NCI-H1105 treated with DMSO at 0.1 percent for 48 hours (cell line): ENCODE data around the gene FNDC3B.
"Not testable (repeated sequence)": the region's sequence is repeated elsewhere in the genome, so short reads cannot be mapped to it uniquely, and the experiment has no call there.

Experiments used
- DNase-seq: peaks from one replicate; lab custom pipeline; 2025; lab: John Stamatoyannopoulos, UW

The FNDC3B gene

GRCh38 chr3:172039436-172040077, at the start of gene FNDC3B:
FNDC3B (plus strand) TSS chr3:172039578; CDS start chr3:172112480, 72,902 bp downstream.
- peak; percentile 98 for DNase-seq

DNA sequence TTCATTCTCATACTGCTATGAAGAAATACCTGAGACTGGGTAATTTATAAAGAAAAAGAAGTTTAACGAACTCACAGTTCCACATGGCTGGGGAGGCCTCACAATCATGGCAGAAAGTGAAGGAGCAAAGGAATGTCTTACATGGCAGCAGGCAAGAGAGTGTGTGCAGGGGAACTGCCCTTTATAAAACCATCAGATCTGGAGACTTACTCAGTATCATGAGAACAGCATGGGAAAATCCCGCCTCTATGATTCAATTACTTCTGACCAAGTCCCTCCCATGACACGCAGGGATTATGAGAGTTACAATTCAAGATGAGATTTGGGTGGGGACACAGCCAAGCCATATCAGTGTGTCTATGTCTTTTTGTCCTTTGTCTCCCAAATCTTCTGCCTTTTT, 49.1 kb upstream of the FNDC3B start:
- not testable (repeated sequence) for DNase-seq

DNA sequence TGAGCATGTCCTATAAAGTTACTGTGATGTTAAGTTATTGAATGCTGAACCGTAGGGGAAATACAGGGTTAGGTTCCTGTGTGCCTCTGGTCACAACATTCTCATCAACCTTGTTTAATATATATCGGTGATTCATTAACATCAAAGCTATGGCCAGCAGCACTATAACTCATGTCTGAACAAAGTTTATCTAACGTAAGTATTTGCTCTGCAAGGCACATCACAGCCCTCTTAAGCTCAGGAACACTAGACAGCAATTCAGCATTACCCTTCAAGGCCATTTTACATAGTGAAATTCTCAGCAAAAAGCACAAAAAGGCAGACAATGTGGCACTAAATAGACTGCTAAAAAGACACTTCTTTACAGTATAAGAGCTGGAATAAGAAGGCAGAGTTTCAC, 48.2 kb upstream of the FNDC3B start:
- DNase-seq, result no peak

GRCh38 chr3:171994646-171995428, 44.5 kb upstream of the FNDC3B start:
- no peak for DNase-seq

DNA sequence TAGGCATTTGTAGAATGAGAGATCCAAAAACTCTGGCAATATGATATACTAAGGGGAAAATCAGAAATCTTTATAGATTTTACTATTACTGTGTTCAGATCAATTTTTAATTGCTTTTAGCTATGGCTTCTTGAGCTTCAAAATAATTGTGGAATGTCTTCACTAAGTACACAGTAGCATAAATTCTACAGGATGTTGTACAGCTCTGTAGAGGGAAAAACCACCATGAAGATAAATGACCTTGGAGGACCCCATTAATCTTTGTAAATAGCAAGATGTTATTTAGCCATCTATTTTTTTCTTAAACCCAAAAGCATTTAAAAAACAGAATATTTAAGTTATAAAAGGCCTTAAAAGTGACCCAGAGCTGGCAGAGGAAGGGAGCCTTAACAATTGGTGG, 43.9 kb upstream of the FNDC3B start:
- DNase-seq, result no peak

DNA sequence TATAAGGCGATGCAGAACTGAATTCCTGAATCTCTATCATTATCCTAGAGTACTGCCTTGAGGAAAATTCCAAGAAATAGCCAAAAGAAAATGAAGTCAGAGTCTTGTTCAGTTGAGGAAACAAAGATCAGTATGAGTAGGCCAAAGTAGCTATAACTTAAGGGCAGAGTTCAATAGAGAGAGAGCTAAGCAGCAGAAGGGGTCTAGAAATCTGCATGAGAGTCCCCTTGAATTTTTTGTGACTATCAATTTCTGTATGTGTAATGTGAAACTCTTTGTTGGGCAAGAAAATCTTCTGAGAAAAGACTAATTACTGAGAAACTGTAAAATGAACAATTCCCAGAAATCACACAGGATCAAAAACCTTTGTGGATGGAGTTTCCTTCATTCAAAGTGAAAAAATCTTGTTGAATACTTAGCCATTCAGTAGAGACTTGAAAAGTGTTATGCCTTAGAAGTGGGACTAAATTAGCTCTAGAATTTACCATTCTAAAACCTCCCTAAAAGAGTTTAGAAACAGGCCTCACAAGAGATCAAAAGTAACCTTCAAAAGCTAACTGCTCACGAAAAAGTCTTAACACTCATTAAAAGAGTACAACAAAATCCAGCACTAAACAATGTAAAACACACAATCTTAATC, 43.1 kb upstream of the FNDC3B start:
- DNase-seq, result no peak

- not testable (repeated sequence) for DNase-seq
Observed at GRCh38 chr3:171998731-171999130, 40.6 kb upstream of the FNDC3B start.

DNA sequence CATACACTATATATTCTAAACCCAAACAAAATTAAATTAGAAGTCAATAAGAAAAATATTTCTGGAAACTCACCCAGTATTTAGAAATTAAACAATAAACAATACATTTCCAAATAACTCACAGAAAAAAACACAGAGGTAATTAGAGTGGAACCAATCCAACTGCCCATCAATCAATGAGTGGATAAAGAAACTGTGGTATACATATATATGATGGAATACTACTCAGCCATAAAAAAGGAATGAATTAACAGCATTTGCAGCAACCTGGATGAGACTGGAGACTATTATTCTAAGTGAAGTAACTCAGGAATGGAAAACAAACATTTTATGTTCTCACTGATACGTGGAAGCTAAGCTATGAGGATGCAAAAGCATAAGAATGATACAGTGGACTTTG, 37.8 kb upstream of the FNDC3B start:
- DNase-seq, result not testable (repeated sequence)

DNA sequence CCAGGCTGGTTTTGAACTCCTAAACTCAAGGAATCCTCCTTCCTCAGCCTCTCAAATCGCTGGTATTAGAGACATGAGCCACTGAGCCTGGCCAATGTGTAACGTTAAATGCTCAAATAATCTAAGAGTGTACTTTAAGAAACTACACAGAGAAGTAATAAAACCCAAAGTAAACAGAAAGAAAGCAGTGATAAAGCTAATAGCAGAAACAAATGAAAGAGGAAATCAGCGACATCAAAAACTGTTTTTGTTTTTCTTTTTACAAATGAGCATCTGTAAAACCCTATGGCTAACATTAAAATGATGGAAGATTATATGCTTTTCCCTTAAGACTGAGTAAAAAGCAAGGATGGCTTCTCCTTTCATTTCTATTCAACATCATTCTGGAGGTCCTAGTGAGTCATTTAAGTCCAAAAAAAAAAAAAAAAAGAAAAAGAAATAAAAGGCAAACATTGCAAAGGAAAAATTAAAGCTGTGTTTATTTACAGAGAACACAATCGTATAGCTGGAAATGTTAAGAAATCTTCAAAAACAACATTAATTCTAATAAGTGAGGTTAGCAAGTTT, 36.8 kb upstream of the FNDC3B start:
- no peak for DNase-seq

DNA sequence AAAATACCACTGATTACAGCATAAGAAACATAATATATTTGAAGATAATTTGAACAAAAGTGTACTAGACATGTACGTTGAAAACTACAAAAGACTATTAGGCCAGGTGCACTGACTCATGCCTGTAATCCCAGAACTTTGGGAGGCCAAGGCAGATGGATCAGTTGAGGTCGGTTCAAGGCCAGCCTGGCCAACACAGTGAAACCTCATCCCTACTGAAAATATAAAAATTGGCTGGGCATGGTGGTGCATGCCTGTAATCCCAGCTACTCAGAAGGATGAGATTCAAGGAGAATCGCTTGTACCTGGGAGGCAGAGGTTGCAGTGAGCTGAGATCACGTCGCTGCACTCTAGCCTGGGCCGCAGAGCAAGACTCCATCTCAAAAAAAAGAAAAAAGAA, 36.2 kb upstream of the FNDC3B start:
- no peak for DNase-seq

DNA sequence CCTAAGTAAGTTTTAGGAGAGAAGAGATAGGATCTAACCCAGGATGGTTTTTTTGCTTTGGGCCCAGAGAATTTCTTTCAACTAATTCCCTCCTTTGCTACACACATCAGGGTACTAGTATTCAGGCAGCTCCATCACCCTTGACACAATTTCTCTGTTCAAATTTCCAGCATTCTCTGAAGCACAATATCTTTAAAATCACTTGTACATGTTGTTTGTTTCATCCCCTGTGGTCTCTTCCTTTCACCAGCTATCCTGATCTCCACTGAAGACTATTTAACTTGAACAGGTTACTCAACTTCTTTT, 32.4 kb upstream of the FNDC3B start:
- no peak for DNase-seq

DNA sequence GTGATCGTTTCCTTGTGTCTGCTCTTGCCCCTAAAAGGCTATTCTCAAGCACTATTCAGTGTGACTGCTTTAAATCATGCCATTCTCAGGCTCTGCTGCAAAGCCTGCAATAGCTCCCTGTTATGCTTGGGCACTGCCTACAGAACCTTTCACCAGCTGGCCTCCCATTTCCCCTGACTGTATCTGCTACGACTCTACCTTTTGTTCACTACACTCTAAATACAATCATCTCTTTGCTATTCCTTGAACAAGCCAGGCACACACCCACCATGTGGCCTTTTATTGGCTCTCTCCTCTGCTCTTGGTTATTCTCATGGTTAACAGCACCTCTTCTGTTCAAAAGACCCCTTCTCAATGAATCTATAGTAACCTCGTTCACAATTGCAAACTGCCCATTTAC, 29.6 kb upstream of the FNDC3B start:
- no peak for DNase-seq

DNA sequence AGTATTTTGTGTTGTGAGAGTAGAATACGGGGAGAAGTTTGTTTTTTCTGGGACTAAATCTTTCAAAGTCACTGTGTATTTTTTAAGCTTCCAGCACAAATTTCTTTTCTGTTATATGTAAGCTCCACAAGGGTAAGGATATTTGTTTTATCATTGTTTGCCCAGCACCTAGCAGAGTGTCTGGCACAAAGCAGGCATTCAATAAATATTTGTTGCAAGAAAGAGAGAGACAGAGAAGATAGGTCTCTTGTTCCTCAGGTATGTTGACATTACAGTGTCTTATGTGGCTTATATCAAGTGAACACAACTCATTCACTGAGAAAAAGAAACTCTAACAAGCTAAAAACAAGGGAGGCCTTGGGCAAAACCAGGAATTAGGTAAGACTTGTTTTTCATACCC, 26.6 kb upstream of the FNDC3B start:
- DNase-seq, result no peak

DNA sequence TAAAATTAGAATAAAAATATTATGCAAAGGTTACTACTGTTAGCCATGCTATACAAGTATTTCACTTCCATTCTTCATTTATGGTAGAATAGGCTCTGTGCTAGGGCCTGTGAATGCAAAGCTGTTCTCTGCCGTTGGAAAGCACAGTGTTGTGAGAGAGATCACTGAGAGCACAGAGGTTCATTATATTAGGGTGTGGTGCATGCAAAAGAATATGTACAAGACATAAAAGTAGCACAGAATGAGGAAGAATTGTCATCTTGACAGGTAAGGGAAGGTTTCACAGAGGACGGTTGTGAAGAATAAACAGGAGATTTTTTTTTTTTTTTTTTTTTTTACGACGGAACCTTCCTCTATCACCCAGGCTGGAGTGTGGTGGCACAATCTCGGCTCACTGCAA, 25.2 kb upstream of the FNDC3B start:
- DNase-seq, result no peak

DNA sequence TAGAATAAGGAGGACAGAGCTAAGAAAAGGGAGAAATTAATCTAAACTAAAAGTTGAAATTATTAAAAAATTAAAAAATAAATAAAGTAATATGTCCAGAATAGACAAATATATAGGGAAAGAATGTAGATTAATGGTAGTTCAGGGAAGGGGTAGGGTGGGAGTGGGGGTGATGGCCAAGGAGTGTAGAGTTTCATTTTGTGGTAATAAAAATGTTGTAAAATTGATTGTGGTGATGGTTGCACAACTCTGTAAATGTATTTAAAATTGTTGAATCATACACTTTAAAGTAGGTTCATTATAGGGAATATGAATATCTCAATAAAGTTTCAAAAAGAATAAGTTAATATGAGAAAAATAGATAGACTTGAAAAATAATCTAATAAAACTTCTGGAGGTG, 21.0 kb upstream of the FNDC3B start:
- no peak for DNase-seq

DNA sequence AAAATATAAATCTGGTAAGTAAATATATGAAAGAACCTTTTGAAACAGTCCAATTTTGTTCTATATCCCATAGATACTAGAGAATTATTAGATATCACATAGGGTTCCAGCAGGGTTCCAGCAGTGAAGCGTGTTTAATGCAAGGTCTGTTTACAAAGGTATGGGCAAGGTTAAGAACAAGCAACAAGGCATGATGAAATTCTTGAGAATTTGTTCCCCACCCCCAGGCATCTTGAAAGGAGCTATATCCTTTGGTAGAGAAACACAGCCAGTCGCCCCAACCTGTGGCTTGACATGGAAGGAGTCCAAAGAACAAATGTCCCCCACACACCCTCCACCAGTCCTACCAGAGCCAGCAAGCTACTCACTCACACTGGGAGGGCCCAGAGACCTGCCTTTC, 18.6 kb upstream of the FNDC3B start:
- DNase-seq, result no peak

DNA sequence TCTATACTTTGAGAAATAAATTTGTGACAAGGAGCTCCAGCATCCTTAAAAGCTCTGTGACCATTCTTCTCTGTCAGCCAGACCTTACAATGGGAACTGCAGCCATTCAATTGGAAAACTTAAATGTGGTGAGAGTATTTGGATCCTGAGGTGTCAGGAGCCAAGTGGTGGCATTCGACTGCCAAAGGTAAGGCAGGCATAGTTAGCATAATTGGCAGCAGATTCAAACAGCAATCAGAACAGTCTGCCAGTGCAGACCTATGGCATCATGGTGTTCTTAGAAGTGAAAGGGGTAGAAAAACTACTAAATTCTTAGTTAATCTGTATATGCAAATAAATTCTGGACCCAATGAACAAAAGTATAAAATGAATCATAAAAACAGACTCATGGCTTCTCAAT, 18.2 kb upstream of the FNDC3B start:
- DNase-seq, result no peak

GRCh38 chr3:172021859-172022258, 17.5 kb upstream of the FNDC3B start:
- no peak for DNase-seq

DNA sequence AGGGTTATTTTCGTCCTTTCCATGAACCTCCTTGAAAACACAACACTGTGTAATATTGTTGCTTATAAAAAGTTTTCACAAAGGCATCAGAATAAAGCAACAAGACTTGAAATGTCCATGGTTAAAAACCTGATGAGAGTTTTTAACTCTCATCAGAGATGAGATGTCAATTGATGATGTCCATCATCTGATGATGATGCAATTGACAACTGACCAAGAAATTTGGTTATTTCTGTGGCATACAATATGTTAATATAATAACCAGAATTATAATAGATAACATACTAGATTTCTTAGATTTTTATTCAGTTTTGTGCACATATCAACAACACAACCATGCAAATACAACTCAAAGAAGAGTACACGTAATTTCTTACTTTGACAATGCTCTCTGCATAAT, 15.5 kb upstream of the FNDC3B start:
- DNase-seq, result no peak

- DNase-seq, result no peak
Observed at GRCh38 chr3:172024679-172025078, 14.7 kb upstream of the FNDC3B start.

DNA sequence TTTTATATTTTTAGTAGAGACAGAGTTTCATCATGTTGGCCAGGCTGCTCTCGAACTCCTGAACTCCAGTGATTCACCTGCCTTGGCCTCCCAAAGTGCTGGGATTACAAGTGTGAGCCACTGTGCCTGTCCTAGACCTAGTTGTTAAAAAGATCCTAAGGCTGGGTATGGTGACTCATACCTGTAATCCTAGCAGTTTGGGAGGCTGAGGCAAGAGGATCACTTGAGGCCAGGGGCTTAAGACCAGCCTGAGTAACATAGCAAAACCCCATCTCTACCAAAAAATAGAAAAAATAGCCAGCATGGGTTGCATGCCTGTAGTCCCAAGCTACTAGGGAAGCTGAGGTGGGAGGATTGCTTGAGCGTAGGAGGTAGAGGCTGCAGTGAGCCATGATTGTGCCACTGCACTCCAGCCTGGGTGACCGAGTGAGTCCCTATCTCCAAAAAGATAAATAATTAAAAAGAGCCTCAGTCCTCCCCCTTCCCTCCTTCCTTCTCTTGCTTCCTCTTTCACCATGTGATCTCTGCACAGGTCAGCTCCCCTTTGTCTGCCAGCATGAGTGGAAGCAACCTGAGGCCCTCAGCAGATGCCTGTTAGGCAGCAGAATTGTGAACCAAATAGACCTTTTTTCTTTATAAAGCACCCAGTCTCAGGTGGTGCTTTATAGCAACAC, 9.8 kb upstream of the FNDC3B start:
- DNase-seq, result no peak

DNA sequence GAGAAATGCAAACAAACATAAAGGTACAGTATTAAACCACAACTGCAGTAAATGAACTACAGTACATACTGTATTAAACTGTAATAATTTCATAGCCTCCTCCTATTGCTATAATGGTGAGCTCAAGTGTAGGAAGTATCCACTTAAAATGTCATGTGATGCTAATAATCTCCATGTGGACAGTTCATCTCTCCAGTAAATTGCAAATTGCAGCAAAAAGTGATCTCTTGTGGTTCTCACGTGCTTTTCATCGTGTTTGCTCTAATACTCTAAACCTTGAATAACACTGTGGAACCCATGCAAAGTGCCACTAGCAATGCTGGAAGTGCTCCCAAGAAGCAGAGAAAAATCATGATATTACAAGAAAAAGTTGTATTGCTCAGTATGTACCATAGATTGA, 9.2 kb upstream of the FNDC3B start:
- no peak for DNase-seq

DNA sequence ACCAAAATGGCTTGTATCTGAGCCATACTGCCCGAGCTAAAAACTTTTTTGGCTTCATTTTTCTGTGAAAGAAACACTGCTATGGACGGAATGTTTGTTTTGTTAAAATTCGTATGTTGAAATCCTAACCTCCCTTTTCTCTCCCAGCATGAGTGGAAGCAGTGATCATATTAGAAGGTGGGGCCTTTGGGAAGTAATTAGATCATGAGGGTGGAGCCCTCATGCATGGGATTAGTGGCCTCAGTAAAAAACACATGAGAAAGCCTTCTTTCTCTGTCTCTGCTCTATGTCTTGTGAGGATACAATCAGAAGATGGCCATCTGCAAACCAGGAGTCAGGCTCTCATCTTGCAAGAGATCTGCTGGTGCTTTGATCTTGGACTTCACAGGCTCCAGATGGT, 7.4 kb upstream of the FNDC3B start:
- DNase-seq, result no peak
